DND-41 (cell line): ENCODE data around the gene CHSY1.

ENCODE experiments used
- CTCF ChIP-seq: IDR thresholded peaks from 2 replicates; pipeline ENCODE4 v1.5.1; 2012; ENCODE audit warnings: borderline replicate concordance, low read length, moderate library complexity, mild to moderate bottlenecking; ENCODE audit not compliant: poor library complexity, severe bottlenecking; ENCODE audit errors: extremely low read depth
- EZH2 ChIP-seq: IDR thresholded peaks from 3 replicates; pipeline ENCODE4 v1.6.1; 2012; ENCODE audit warnings: borderline replicate concordance, low read depth, mild to moderate bottlenecking, moderate library complexity, low read length, inconsistent platforms; ENCODE audit not compliant: severe bottlenecking

GRCh38 chr15:101200181-101200580 is 51.7 kb downstream of the CHSY1 start:
- no peak for TF ChIP-seq CTCF
- TF ChIP-seq EZH2, result no peak
